ENCODE data around the gene EXOC6B.

DNA sequence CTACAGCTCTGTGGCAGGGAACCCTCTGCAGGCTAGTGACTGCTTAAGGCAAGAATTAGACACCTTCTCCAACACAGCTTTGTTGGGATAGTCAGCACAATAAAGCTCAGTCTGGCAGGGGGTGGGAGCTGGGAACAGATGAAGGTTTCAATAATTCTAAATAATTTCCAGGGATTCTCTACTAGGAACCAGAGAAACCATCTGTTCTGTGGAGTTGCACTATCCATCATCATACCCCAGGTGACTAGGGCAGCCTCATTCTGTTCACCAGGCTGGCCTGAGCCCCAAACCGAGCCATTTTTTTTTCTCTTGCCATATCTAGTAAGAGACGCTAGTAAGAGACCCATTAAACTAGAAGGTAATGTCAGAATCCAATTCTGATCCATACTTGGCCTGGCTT is 642.4 kb downstream of the EXOC6B start:
- TF ChIP-seq, protein P1, sequence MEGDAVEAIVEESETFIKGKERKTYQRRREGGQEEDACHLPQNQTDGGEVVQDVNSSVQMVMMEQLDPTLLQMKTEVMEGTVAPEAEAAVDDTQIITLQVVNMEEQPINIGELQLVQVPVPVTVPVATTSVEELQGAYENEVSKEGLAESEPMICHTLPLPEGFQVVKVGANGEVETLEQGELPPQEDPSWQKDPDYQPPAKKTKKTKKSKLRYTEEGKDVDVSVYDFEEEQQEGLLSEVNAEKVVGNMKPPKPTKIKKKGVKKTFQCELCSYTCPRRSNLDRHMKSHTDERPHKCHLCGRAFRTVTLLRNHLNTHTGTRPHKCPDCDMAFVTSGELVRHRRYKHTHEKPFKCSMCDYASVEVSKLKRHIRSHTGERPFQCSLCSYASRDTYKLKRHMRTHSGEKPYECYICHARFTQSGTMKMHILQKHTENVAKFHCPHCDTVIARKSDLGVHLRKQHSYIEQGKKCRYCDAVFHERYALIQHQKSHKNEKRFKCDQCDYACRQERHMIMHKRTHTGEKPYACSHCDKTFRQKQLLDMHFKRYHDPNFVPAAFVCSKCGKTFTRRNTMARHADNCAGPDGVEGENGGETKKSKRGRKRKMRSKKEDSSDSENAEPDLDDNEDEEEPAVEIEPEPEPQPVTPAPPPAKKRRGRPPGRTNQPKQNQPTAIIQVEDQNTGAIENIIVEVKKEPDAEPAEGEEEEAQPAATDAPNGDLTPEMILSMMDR (IDR thresholded peaks at IDR 0.05 in 4 of 5, conservative IDR thresholded peaks at IDR 0.05 in 1 of 5), result no peak
- no peak for TF ChIP-seq POLR2A (IDR thresholded peaks at IDR 0.05)

All from gastrocnemius medialis (tissue), 4 donors.